GM12865 (cell line): ENCODE data around the gene CLSTN3.

Experiments
- DNase-seq: peaks from one replicate; pipeline ENCODE4 v3.0.0; 2010; ENCODE audit warnings: low read depth
- H3K4me3 ChIP-seq: 2 replicates; pipeline ENCODE4 v1.5.1; 2011; ENCODE audit warnings: mild to moderate bottlenecking, low read depth, low read length, control low read depth
- CTCF ChIP-seq: IDR thresholded peaks from 2 replicates; pipeline ENCODE4 v1.5.1; 2011; ENCODE audit warnings: low read length, control low read depth, low read depth, inconsistent platforms; ENCODE audit not compliant: insufficient read depth; ENCODE audit errors: missing control alignments

The CLSTN3 gene

DNA sequence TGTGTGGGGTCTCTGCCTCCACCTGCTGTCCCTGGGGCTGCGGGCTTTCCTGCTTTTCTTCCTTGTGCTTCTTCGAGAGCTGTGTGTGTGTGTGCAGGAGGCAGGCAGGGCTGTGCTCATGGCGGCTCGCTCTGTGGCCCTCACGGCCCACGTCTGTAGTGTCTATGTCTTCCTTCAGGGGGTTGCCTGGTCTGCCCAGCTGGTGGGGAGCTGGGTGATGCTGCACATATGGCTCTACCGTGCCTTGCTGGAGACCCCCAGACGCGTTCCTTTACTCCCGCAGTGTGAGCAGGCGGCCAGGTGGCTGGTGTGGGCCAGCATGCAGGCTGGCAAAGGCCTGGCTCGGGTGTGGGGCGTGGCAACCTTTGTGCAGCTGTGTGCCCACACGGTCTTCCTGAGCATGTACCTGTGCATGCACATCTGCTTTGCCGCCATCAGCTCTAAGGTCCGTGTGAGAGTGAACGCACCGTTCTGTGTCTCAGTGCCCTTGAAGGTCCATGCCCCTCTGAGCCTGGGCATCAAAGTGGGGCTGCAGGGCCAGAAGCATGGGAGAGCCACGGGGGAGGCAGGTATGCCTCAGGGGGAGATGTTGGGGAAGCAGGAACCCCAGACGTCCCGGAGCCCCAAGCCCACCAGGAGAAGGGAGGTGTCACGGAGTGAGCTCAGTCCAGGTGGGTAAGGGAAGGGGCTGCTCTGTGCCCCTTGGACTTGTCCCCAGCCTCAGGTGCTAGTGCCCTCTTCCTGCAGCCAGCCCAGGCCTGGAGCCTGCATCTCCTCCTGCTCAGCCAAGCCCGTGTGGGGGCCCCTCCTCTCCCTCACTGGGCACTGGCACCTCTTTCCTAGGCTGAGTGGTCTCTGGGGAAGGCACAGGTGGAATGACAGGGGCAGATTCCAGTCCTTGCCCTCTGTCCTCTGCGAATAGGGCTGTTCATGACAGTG, 26.4 kb downstream of the CLSTN3 start:
- H3K4me3 ChIP-seq: no peak overlapping the region
- DNase-seq: no peak
- no peak for TF ChIP-seq CTCF

GRCh38 chr12:7157391-7157790, 27.2 kb downstream of the CLSTN3 start:
- no peak overlapping the region for H3K4me3 ChIP-seq
- no peak for DNase-seq
- TF ChIP-seq CTCF: no peak

- H3K4me3 ChIP-seq: no peak overlapping the region
- DNase-seq: no peak
- no peak for TF ChIP-seq CTCF
Observed at GRCh38 chr12:7158781-7159609, 28.8 kb downstream of the CLSTN3 start.

GRCh38 chr12:7160183-7160582, 30.0 kb downstream of the CLSTN3 start:
- no peak for TF ChIP-seq CTCF
- H3K4me3 ChIP-seq: no peak overlapping the region
- no peak for DNase-seq

- H3K4me3 ChIP-seq: no peak overlapping the region
- no peak for DNase-seq
- no peak for TF ChIP-seq CTCF
Observed at GRCh38 chr12:7161327-7161726, 31.2 kb downstream of the CLSTN3 start.

DNA sequence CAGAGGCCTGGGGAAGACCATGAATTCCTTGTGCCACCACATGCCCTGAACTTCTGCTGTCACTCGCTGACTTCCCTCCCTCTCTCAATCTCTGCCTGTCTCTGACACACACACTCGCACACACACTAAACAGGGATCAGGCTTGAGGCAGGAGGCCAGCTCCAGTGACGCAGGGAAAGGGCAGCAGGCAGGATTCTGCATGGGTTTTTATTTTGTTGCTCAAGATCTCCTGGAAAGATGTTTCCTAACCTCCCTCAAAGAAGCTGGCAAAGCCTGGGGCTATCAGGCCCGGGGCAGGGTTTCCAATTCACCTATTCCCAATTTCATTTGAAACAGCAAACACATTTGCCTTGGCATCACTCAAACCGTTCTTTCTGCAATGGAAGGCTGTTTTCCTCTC, 31.6 kb downstream of the CLSTN3 start:
- TF ChIP-seq CTCF: no peak
- H3K4me3 ChIP-seq: no peak overlapping the region
- DNase-seq: no peak
